ENCODE data around the gene PCLO.

PCLO gene

DNA sequence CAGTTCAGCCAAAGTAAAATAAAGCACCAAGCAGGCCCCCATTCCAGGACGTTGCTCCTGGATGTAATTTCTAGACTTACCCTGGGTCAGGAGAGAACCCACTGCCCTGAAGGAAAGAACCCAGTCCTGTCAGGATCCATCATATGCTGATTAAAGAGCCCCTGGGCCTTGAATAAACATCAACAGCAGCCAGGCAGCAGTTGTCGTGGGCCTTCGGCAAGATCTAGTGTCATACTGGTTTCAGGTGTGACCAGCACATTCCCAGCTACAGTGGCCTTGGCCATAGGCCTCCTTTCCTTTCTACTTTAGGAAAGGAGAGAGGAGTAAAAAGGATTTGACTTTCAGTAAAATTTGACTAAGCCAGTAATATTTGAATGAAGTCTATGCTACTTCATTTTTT, 430.0 kb downstream of the PCLO start:
- no peak overlapping the region for H3K27ac ChIP-seq
- TF ChIP-seq ZFX (IDR thresholded peaks at IDR 0.05; ENCODE audit: borderline replicate concordance): no peak
- TF ChIP-seq, protein P1, sequence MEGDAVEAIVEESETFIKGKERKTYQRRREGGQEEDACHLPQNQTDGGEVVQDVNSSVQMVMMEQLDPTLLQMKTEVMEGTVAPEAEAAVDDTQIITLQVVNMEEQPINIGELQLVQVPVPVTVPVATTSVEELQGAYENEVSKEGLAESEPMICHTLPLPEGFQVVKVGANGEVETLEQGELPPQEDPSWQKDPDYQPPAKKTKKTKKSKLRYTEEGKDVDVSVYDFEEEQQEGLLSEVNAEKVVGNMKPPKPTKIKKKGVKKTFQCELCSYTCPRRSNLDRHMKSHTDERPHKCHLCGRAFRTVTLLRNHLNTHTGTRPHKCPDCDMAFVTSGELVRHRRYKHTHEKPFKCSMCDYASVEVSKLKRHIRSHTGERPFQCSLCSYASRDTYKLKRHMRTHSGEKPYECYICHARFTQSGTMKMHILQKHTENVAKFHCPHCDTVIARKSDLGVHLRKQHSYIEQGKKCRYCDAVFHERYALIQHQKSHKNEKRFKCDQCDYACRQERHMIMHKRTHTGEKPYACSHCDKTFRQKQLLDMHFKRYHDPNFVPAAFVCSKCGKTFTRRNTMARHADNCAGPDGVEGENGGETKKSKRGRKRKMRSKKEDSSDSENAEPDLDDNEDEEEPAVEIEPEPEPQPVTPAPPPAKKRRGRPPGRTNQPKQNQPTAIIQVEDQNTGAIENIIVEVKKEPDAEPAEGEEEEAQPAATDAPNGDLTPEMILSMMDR (IDR thresholded peaks at IDR 0.05): no peak

GRCh38 chr7:82729172-82730030, 433.3 kb downstream of the PCLO start:
- TF ChIP-seq, protein P1 (IDR thresholded peaks at IDR 0.05): peak; percentile 92
- no peak for TF ChIP-seq ZFX (IDR thresholded peaks at IDR 0.05; ENCODE audit: borderline replicate concordance)
- H3K27ac ChIP-seq: no peak overlapping the region

- H3K27ac ChIP-seq: no peak overlapping the region
- TF ChIP-seq ZFX (IDR thresholded peaks at IDR 0.05; ENCODE audit: borderline replicate concordance): no peak
- TF ChIP-seq, protein P1 (IDR thresholded peaks at IDR 0.05): no peak
Observed at GRCh38 chr7:82726038-82726800, 436.5 kb downstream of the PCLO start.

DNA sequence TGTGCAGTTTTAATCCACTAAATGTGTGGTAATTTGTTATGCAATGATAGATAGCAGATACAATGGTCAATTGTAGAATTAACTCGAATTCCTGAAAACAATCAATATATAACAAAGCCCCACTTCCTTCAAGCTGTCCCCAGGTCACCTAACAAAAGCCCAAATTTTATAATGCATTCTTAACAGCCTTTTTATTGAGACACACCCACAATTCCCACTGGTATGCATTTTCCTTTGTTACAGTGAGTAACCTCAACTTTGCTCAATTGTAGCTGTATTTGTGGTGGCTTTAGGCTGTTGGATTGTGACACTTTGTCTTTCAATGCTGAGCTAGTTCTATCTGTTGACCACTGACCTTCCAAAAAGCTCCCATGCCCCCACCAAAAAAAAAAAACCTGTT, 439.3 kb downstream of the PCLO start:
- H3K27ac ChIP-seq: no peak overlapping the region
- TF ChIP-seq, protein P1 (IDR thresholded peaks at IDR 0.05): no peak
- no peak for TF ChIP-seq ZFX (IDR thresholded peaks at IDR 0.05; ENCODE audit: borderline replicate concordance)

GRCh38 chr7:82722946-82723345, 439.7 kb downstream of the PCLO start:
- no peak overlapping the region for H3K27ac ChIP-seq
- TF ChIP-seq ZFX (IDR thresholded peaks at IDR 0.05; ENCODE audit: borderline replicate concordance): no peak
- TF ChIP-seq, protein P1 (IDR thresholded peaks at IDR 0.05): no peak

DNA sequence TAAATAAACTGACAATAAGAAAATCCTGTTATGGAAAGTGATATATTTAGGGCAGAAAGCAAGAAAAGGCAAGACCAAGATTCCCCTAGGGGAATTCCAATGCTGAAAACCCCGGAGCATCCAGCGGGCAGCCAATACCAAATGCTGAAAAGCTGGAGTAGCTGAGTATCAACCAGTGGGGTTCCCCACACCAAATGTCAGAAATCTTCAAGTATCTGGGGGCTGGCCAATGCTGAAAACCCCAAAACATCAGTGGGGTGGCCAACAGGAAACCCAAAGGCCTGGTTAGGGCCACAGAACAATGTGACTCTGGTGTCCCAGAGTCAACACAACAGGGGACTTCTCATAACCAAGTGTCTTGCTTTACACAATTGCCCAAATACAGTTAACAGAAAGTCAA, 447.3 kb downstream of the PCLO start:
- TF ChIP-seq ZFX (IDR thresholded peaks at IDR 0.05; ENCODE audit: borderline replicate concordance): no peak
- TF ChIP-seq, protein P1 (IDR thresholded peaks at IDR 0.05): no peak
- no peak overlapping the region for H3K27ac ChIP-seq

DNA sequence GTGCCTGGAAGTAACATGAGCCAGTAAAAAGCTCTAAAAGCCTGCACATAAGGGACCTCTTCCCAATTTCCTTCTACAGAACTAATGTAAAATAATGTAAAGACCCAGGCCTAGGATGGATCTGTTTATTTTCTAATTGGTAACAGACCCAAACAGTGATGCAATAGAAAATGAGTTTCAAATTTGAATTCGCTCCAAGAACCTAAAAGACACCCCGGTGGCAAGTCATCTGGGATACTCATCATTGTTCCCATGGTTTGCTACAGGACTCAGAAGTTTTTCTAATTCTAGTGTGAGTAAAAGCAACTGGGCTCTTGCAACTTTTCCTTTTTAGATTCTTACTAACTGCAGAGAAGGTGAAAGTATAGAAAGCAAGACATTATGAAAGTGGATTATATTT, 447.8 kb downstream of the PCLO start:
- H3K27ac ChIP-seq: no peak overlapping the region

More for the DNA sequence above, 447.8 kb downstream of the PCLO start:
- no peak for TF ChIP-seq ZFX (IDR thresholded peaks at IDR 0.05; ENCODE audit: borderline replicate concordance)
- TF ChIP-seq, protein P1 (IDR thresholded peaks at IDR 0.05): no peak
